H1 (cell line): Measurements from ENCODE around the gene DTNB. TPM values are rescaled to one million over a fixed set of nuclear protein-coding genes. Genes with fewer than 3 reads are reported as not detected.

Experiments
- CTCF ChIA-PET: fragments of 300-600 bp; sonication (Branson Sonifier 250); formaldehyde crosslinking; loops from one replicate; lab custom pipeline; 2021; ENCODE audit not compliant: partially characterized antibody; lab: Charles Lee
- POLR2A ChIA-PET: fragments of 300-600 bp; sonication (Branson Sonifier 250); formaldehyde crosslinking; loops from one replicate; lab custom pipeline; 2021; ENCODE audit warnings: inconsistent platforms; ENCODE audit not compliant: partially characterized antibody; lab: Charles Lee
- DNase-seq, 2 experiments: peaks; one replicate each; pipeline versions ENCODE4 v3.0.0 to v3.0.0-alpha.2; 2010 to 2022; ENCODE audit warnings: low spot score in 2 of 2, low read depth in 1 of 2, mixed read lengths in 1 of 2
- FAIRE-seq: peaks from 2 replicates; lab custom pipeline; 2011; peaks lifted over from hg19 to GRCh38; lab: Jason Lieb, UNC
- H2AFZ ChIP-seq: 2 replicates; pipeline ENCODE4 v1.8.1; 2012; ENCODE audit warnings: low read length, inconsistent platforms
- H2AK5ac ChIP-seq: 2 replicates; pipeline ENCODE4 v1.6.1; 2013; ENCODE audit warnings: low read depth, low read length
- H2BK120ac ChIP-seq: replicated peaks from 2 replicates; pipeline ENCODE3; 2013; ENCODE audit warnings: low read depth, low read length, inconsistent platforms
- H2BK12ac ChIP-seq: 2 replicates; pipeline ENCODE4 v1.6.1; 2013; ENCODE audit warnings: low read depth, low read length
- H2BK15ac ChIP-seq: 2 replicates; pipeline ENCODE4 v1.6.1; 2013; ENCODE audit warnings: low read length
- H2BK20ac ChIP-seq: 2 replicates; pipeline ENCODE4 v1.6.1; 2013; ENCODE audit warnings: low read length
- H2BK5ac ChIP-seq: 2 replicates; pipeline ENCODE4 v1.6.1; 2013; ENCODE audit warnings: low read depth, low read length
- H3K14ac ChIP-seq: 2 replicates; pipeline ENCODE4 v1.6.1; 2013; ENCODE audit warnings: inconsistent platforms; ENCODE audit not compliant: insufficient read length
- H3K18ac ChIP-seq: 2 replicates; pipeline ENCODE4 v1.6.1; 2013; ENCODE audit warnings: low read length; ENCODE audit errors: extremely low read depth
- H3K23ac ChIP-seq: 2 replicates; pipeline ENCODE4 v1.6.1; 2013; ENCODE audit warnings: inconsistent platforms; ENCODE audit not compliant: insufficient read length
- H3K23me2 ChIP-seq: 2 replicates; pipeline ENCODE4 v1.6.1; 2013; ENCODE audit warnings: low read depth, low read length
- H3K27ac ChIP-seq: 2 replicates; pipeline ENCODE4 v1.6.1; 2011; ENCODE audit warnings: low read depth, low read length, inconsistent platforms
- H3K27me3 ChIP-seq, 4 experiments: replicated peaks in 1 of 4; 1 replicate in 1 of 4; 2 replicates in 3 of 4; pipeline versions ENCODE4 v1.6.1 to v1.8.1; 2011 to 2013; ENCODE audit warnings: low read length in 3 of 4, mild to moderate bottlenecking in 3 of 4, inconsistent platforms in 2 of 4, mixed read lengths in 2 of 4, moderate library complexity in 1 of 4; ENCODE audit not compliant: control insufficient read depth in 3 of 4, insufficient read depth in 3 of 4; ENCODE audit errors: extremely low read depth in 1 of 4
- H3K36me3 ChIP-seq, 4 experiments: 2 replicates each; pipeline versions ENCODE4 v1.6.1 to v1.8.1; 2011 to 2013; ENCODE audit warnings: mild to moderate bottlenecking in 4 of 4, low read length in 3 of 4, moderate library complexity in 2 of 4, control low read depth in 1 of 4, inconsistent platforms in 1 of 4; ENCODE audit not compliant: insufficient read depth in 4 of 4, control insufficient read depth in 2 of 4
- H3K4ac ChIP-seq: replicated peaks from 2 replicates; pipeline ENCODE3; 2013; ENCODE audit warnings: low read length, low read depth, mixed read lengths, inconsistent platforms; ENCODE audit not compliant: insufficient read length
- H3K4me1 ChIP-seq, 4 experiments: replicated peaks in 1 of 4; 1 replicate in 1 of 4; 2 replicates in 3 of 4; pipeline versions ENCODE4 v1.6.1 to v1.8.1; 2011 to 2013; ENCODE audit warnings: low read length in 3 of 4, inconsistent platforms in 2 of 4, mixed read lengths in 1 of 4; ENCODE audit not compliant: insufficient read depth in 4 of 4, control insufficient read depth in 3 of 4
- H3K4me2 ChIP-seq, 2 experiments: 2 replicates each; pipeline versions ENCODE4 v1.6.1 to v1.8.1; 2011 to 2013; ENCODE audit warnings: low read depth in 2 of 2, low read length in 2 of 2, control low read depth in 1 of 2, inconsistent platforms in 1 of 2, mild to moderate bottlenecking in 1 of 2; ENCODE audit not compliant: insufficient read depth in 1 of 2
- H3K4me3 ChIP-seq, 4 experiments: fragments of 200-600, 300-600 bp in 1 of 4; sonication (generic), shearing (Covaris generic), sonication (Bioruptor Twin) in 1 of 4; 2 replicates each; pipeline versions ENCODE4 v1.5.1 to v1.8.1; 2011 to 2016; ENCODE audit warnings: low read length in 4 of 4, low read depth in 3 of 4, control low read depth in 2 of 4, inconsistent platforms in 2 of 4, mild to moderate bottlenecking in 2 of 4, mixed read lengths in 1 of 4, moderate library complexity in 1 of 4; ENCODE audit not compliant: insufficient read depth in 2 of 4; ENCODE audit errors: extremely low read depth in 1 of 4
- H3K56ac ChIP-seq: replicated peaks from 2 replicates; pipeline ENCODE3; 2013; ENCODE audit warnings: low read depth, mild to moderate bottlenecking, mixed read lengths, low read length, inconsistent platforms; ENCODE audit not compliant: insufficient read length
- H3K79me1 ChIP-seq: 2 replicates; pipeline ENCODE4 v1.6.1; 2013; ENCODE audit warnings: low read depth, low read length, control low read depth
- H3K79me2 ChIP-seq, 2 experiments: 2 replicates each; pipeline versions ENCODE4 v1.6.1 to v1.8.1; 2012 to 2013; ENCODE audit warnings: low read length in 2 of 2, mild to moderate bottlenecking in 2 of 2, inconsistent platforms in 1 of 2; ENCODE audit not compliant: insufficient read depth in 2 of 2, control insufficient read depth in 1 of 2
- H3K9ac ChIP-seq, 4 experiments: replicated peaks in 1 of 4; 1 replicate in 1 of 4; 2 replicates in 3 of 4; pipeline versions ENCODE4 v1.6.1 to v1.8.1; 2011 to 2013; ENCODE audit warnings: low read depth in 3 of 4, low read length in 3 of 4, control low read depth in 2 of 4, mild to moderate bottlenecking in 2 of 4, moderate library complexity in 2 of 4, inconsistent platforms in 1 of 4; ENCODE audit errors: extremely low read depth in 1 of 4
- H3K9me3 ChIP-seq, 2 experiments: 2 replicates each; pipeline versions ENCODE4 v1.6.1 to v1.8.1; 2012 to 2013; ENCODE audit warnings: mild to moderate bottlenecking in 2 of 2, moderate library complexity in 2 of 2, control low read depth in 1 of 2, inconsistent platforms in 1 of 2, low read depth in 1 of 2, low read length in 1 of 2, mixed read lengths in 1 of 2; ENCODE audit not compliant: insufficient read depth in 2 of 2
- H4K20me1 ChIP-seq, 2 experiments: replicated peaks in 1 of 2; 2 replicates each; pipeline versions ENCODE3 to v1.8.1; 2011 to 2013; ENCODE audit warnings: inconsistent platforms in 2 of 2, low read length in 2 of 2, mild to moderate bottlenecking in 1 of 2; ENCODE audit not compliant: insufficient read depth in 2 of 2, control insufficient read depth in 1 of 2
- H4K5ac ChIP-seq: 2 replicates; pipeline ENCODE4 v1.6.1; 2013; ENCODE audit warnings: low read length, low read depth, mixed read lengths, inconsistent platforms; ENCODE audit not compliant: insufficient read length
- H4K8ac ChIP-seq: 2 replicates; pipeline ENCODE4 v1.8.0; 2013; ENCODE audit warnings: mild to moderate bottlenecking, moderate library complexity, low read length, inconsistent platforms; ENCODE audit not compliant: insufficient read depth; ENCODE audit errors: extremely low read depth
- H4K91ac ChIP-seq: replicated peaks from 2 replicates; pipeline ENCODE3; 2013; ENCODE audit warnings: low read length, mixed read lengths, inconsistent platforms; ENCODE audit not compliant: insufficient read length
- EGR1 ChIP-seq: IDR thresholded peaks from 2 replicates; pipeline ENCODE4 v1.6.1; 2011; ENCODE audit warnings: low read depth, low read length, borderline replicate concordance
- EP300 ChIP-seq, 2 experiments: IDR thresholded peaks; 1 replicate in 1 of 2; 2 replicates in 1 of 2; pipeline ENCODE4 v1.6.1; 2011 to 2012; ENCODE audit warnings: low read depth in 2 of 2, low read length in 2 of 2, mild to moderate bottlenecking in 2 of 2, borderline replicate concordance in 1 of 2, inconsistent platforms in 1 of 2, moderate library complexity in 1 of 2
- FOSL1 ChIP-seq: IDR thresholded peaks from 2 replicates; pipeline ENCODE4 v1.6.1; 2011; ENCODE audit warnings: mild to moderate bottlenecking, low read depth, low read length, moderate library complexity; ENCODE audit not compliant: insufficient read depth
- KDM1A ChIP-seq: fragments of 200-600, 300-600 bp; sonication (generic); IDR thresholded peaks from 2 replicates; pipeline ENCODE4 v1.7.1; 2016; ENCODE audit warnings: mild to moderate bottlenecking, low read length, borderline replicate concordance
- KDM4A ChIP-seq: IDR thresholded peaks from one replicate; pipeline ENCODE4 v1.7.1; 2012; ENCODE audit warnings: low read depth, mild to moderate bottlenecking, moderate library complexity, low read length, inconsistent platforms; ENCODE audit not compliant: severe bottlenecking
- PHF8 ChIP-seq: fragments of 200-600 bp; sonication (generic); conservative IDR thresholded peaks from 2 replicates; pipeline ENCODE4 v1.7.1; 2012; ENCODE audit warnings: low read depth, mild to moderate bottlenecking, inconsistent platforms, low read length, moderate library complexity
- RNF2 ChIP-seq: fragments of 200-900, 300-1000 bp; sonication (generic); IDR thresholded peaks from 2 replicates; pipeline ENCODE4 v1.7.1; 2016; ENCODE audit warnings: borderline replicate concordance, low read depth, mild to moderate bottlenecking, antibody characterized with exemption, low read length; ENCODE audit not compliant: poor library complexity, severe bottlenecking; ENCODE audit errors: missing control alignments
- SIN3A ChIP-seq, 2 experiments: IDR thresholded peaks in 1 of 2; conservative IDR thresholded peaks in 1 of 2; 2 replicates each; pipeline ENCODE4 v1.6.1; 2011 to 2012; ENCODE audit warnings: low read length in 2 of 2, improper control_type of control experiment in 1 of 2, low read depth in 1 of 2, mild to moderate bottlenecking in 1 of 2
- SP2 ChIP-seq: IDR thresholded peaks from 2 replicates; pipeline ENCODE4 v1.6.1; 2012; ENCODE audit warnings: mild to moderate bottlenecking, low read length, inconsistent platforms
- SP4 ChIP-seq: IDR thresholded peaks from 2 replicates; pipeline ENCODE4 v1.6.1; 2012; ENCODE audit warnings: low read length, inconsistent platforms
- TAF7 ChIP-seq: optimal IDR thresholded peaks from 2 replicates; pipeline ENCODE3; 2011; ENCODE audit warnings: low read depth, mild to moderate bottlenecking, inconsistent platforms, low read length, moderate library complexity, borderline replicate concordance
- TEAD4 ChIP-seq: IDR thresholded peaks from 2 replicates; pipeline ENCODE4 v1.6.1; 2012; ENCODE audit warnings: low read depth, low read length, inconsistent platforms, mixed read lengths
- WGBS, 2 experiments: shearing (Covaris generic) in 1 of 2; methylation state at CpG; one replicate each; pipeline versions ENCODE4 v1.1.6 to v1.1.7; 2013 to 2015; ENCODE audit warnings: low lambda C conversion rate in 2 of 2, mixed read lengths in 2 of 2, inconsistent platforms in 1 of 2, low coverage in 1 of 2, missing lambda C conversion rate in 1 of 2; ENCODE audit not compliant: insufficient replicate concordance in 2 of 2, insufficient coverage in 1 of 2, insufficient read length in 1 of 2; ENCODE audit errors: extremely low coverage in 1 of 2, missing lambda C conversion rate in 1 of 2; 5-methylcytosine and 5-hydroxymethylcytosine counted together
- polyA plus RNA-seq, 7 experiments: library from polyadenylated mRNA; depleted of rRNA in 3 of 7; stranded (reverse) in 5 of 7; unstranded in 2 of 7; fragments of >200 nt in 5 of 7; fragments of 200-250 nt in 2 of 7; gene quantifications; 1 replicate in 5 of 7; 2 replicates in 1 of 7; 4 replicates in 1 of 7; pipeline versions ENCODE4 v1.2.1 to v1.2.3, GENCODE V29; 2011 to 2013; ENCODE audit warnings: missing spikeins in 2 of 7, mixed read lengths in 2 of 7
- total RNA-seq: library from RNA; stranded (reverse); fragmentation: NEBNext Ultra II Directional; extraction: Animal tissue kit (Norgen Biotek cat#: 25700); gene quantifications from 2 replicates; pipeline ENCODE4 v1.2.1, GENCODE V29; 2021
- TF ChIP-seq, protein P1 (sequence below): IDR thresholded peaks from 2 replicates; pipeline ENCODE4 v1.6.1; 2012; ENCODE audit warnings: inconsistent platforms

Gene DTNB
- total and polyA plus RNA-seq, 2 of the 8 experiments (the other 6 are each of a cell fraction or from before 2014, with no cell fraction given) = 39.6 to 49.5 TPM

GRCh38 chr2:25402477-25402876 is 270.9 kb downstream of the DTNB start:
- DNase-seq (no peak), FAIRE-seq (no peak)
- CTCF ChIA-PET = interaction anchor here (0.6 to 1.4 kb wide), 2 partner anchors 41 to 286 kb away, joined by 3 to 5 read pairs; no protein-coding TSS in a partner anchor
- Histone ChIP-seq H3K23me2 (no peaks in the 10 kb centered on the region), H3K4me3 (no peak overlapping the region), H4K20me1 (peaks cover 0 to 4% of the 10 kb centered on the region in 2 experiments), H2AFZ (no peak overlapping the region), H3K9me3 (no peaks in the 10 kb centered on the region), H2BK120ac (no peak overlapping the region), H4K8ac (no peak overlapping the region), H2BK20ac (no peak overlapping the region), H2AK5ac (no peak overlapping the region), H3K4ac (no peak overlapping the region), H3K27me3 (no peaks in the 10 kb centered on the region), H3K4me2 (no peak overlapping the region), H2BK15ac (no peak overlapping the region), H4K91ac (no peak overlapping the region), H3K23ac (no peak overlapping the region), H3K9ac (no peak overlapping the region), H4K5ac (no peak overlapping the region), H2BK5ac (no peak overlapping the region), H3K27ac (no peak overlapping the region), H3K79me2 (no peaks in the 10 kb centered on the region), H2BK12ac (no peak overlapping the region), H3K18ac (no peak overlapping the region), H3K56ac (no peak overlapping the region), H3K79me1 (no peaks in the 10 kb centered on the region; the same call in 1 of the 2 replicates), H3K36me3 (no peaks in the 10 kb centered on the region), H3K4me1 (peaks cover 0 to 3% (median 0%) of the 10 kb centered on the region in 4 experiments; a peak in 3 of 7 replicates), H3K14ac (no peak overlapping the region)
- POLR2A ChIA-PET = no interaction called here
- 96% methylated on average over 3 of the region's 3 CpGs; no CpG with 5 or more reads in 1 of the 2 experiments for WGBS, 2 experiments
- TF ChIP-seq KDM1A = no peak
- TF ChIP-seq TEAD4 = no peak
- TF ChIP-seq, protein P1, sequence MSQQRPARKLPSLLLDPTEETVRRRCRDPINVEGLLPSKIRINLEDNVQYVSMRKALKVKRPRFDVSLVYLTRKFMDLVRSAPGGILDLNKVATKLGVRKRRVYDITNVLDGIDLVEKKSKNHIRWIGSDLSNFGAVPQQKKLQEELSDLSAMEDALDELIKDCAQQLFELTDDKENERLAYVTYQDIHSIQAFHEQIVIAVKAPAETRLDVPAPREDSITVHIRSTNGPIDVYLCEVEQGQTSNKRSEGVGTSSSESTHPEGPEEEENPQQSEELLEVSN = no peak
- no peak for TF ChIP-seq EGR1
- TF ChIP-seq TAF7 = no peak
- no peak for TF ChIP-seq PHF8
- TF ChIP-seq FOSL1 = no peak
- TF ChIP-seq SIN3A (conservative IDR thresholded peaks at IDR 0.05 in 1 of 2, IDR thresholded peaks at IDR 0.05 in 1 of 2; ENCODE audit: low read depth in 1 of 2, low read length in 2 of 2) = no peak
- TF ChIP-seq SP2 = no peak
- no peak for TF ChIP-seq EP300 (IDR thresholded peaks at IDR 0.05; ENCODE audit: borderline replicate concordance in 1 of 2, low read depth in 2 of 2, low read length in 2 of 2)
- no peak for TF ChIP-seq SP4
- no peak for TF ChIP-seq RNF2
- TF ChIP-seq KDM4A = no peak
